Measurements from ENCODE around the gene MMP21.

The MMP21 gene

DNA sequence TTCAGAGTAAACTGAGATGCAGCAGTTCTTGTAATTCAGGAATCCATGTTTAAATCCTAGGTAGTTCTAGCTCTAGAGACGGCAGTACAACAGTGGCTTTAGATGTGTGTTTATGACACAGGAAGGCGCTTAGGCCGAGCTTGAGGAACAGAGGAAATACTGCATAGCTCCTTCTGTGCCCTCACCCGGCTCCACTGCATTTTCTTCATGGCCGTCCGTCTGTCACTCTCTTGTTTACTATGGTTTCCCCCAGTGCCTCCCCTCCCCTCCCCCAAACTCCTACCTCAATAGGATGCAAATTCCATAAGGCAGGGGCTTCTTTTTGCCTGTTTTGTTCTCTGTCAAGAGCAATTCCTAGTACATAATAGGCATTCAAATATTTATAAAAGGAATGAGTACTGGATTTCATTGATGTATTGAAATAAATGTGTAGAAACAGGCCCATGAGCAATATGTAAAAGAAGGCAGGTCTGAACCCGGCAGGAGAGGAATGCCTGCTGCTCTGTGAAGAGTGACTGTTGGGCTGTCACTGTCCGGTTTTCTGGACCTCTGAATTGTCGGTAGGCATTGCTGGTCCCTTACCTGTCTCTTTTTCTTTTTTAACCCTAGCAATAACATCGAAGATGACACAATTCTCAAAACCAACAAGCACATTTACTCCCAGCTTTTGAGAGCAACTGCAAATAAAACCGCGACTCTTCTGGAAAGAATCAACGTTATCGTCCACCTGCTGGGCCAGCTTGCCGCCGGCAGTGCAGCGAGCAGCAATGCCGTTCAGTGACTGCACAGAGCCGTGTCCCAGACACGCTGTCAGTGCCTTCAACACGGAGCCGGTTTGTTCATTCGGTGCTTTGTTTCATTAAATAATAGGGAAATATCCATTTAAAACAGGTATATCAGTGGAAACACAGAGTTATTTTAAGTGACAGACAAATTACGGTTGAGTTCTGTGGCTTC is 12.7 kb downstream of the MMP21 start:
- DNase-seq: no peak

DNA sequence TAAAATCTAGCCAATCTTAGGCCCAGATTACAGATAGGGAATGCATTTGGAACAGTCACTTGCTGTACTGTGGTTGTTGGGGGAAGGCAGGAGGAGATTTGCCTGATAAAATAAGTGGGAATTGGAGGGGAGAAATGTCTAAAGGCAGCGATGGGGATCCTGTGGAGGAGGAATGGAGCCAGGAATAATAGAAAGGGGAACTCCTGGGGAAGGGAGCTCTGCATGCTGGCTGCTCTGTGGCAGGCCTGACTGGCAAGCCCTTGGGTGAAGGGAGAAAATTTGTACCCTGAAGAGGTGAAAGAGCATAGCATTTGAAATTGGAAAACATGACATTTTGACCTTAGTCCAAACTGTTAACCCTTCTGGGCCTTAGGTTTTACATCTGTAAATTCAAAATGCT is 13.7 kb downstream of the MMP21 start:
- DNase-seq: no peak

DNA sequence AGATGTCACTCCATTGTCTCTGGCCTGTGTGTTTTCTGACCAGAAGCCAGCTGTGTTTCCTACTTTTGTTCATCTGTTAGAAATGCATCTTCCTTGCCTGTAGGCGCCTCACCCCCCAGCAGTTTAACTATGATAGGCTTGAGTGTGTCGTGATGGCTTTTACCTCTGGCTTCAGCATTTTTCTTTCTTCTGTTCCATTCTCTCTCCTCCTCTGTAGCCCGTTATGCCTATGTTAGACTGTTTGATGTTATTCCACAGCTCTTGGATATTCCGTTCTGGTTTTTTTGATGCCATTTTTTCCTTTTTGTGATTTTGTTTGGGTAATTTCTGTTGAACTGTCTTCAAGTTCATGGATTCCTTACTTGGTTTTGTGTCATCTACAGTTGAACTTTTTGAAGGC is 17.9 kb downstream of the MMP21 start:
- DNase-seq: no peak

GRCh38 chr10:125756853-125757487 is 18.7 kb downstream of the MMP21 start:
- no peak for DNase-seq

DNA sequence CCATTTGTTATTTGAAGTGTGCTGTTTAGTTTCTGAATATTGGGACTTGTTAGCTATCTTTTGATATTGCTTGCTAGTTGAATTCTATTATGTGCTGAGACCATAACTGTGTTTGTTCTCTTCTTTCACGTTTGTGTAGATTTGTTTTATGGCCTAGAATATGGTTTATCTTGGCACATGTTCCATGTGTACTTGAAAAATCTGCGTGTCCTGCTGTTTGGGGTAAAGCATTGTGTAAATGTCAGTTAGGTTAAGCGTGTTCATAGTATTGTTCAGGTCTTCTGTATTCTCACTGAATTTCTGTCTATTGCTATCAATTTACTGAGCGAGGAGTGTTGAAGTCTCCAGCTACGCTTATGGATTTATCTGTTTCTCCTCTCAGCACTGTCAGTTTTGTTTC is 19.4 kb downstream of the MMP21 start:
- no peak for DNase-seq

- no peak for DNase-seq
These were observed 28.2 kb downstream of the MMP21 start for GRCh38 chr10:125747417-125747816.

DNA sequence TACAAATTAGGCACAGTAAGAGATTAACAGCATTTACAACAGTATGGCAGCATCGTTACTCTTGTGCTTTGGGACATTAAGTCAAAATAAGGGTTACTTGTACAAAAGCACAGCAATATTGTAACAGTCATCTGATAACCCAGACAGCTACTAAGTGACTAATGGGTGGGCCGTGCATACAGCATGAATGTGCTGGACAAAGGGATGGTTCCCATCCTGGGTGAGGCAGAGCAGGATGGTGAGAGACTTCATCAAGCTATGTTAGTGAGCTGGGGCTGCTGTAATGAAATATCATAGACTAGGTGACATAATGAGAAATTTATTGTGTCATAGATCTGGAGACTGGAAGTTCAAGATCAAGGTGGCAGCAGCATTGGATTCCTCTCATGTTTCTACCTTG is 30.7 kb downstream of the MMP21 start:
- no peak for DNase-seq

- DNase-seq: no peak
These were observed 33.2 kb downstream of the MMP21 start for GRCh38 chr10:125742465-125742864.

DNA sequence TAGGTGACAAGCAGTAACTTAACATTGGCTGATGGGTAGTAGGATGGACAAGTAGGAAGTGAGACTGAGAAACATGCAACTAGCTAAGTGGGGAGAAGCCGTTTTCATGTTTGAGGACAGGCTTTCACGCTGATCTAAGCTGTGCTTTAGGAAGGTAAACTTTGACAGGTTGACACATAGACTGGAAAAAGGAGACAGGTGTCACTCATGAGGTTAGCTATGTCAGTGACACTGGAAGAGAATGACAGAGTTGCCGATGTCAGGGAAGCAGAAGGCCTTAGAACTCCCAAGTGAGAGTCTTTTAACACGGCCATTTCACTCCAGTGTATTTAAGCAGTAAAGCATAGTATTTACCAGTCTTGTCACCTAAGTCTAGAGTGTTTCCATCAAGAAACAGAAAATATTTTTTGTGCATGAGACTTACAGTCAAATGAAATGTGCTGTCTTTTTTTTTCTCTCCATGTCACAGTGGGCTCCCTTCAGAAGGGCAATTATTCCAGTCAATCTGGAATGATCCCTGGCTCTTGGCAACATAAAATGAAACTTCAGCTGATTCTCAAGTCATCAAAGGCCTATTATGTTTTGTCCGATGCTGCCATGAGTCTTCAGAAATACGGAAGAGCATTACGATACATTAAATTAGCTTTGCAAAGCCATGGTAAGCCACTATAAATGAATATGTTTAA is 35.5 kb downstream of the MMP21 start:
- no peak for DNase-seq

GRCh38 chr10:125738206-125738605 is 37.4 kb downstream of the MMP21 start:
- no peak for DNase-seq

GRCh38 chr10:125734823-125735222 is 40.8 kb downstream of the MMP21 start:
- DNase-seq: no peak

GRCh38 chr10:125734148-125734547 is 41.5 kb downstream of the MMP21 start:
- no peak for DNase-seq

DNA sequence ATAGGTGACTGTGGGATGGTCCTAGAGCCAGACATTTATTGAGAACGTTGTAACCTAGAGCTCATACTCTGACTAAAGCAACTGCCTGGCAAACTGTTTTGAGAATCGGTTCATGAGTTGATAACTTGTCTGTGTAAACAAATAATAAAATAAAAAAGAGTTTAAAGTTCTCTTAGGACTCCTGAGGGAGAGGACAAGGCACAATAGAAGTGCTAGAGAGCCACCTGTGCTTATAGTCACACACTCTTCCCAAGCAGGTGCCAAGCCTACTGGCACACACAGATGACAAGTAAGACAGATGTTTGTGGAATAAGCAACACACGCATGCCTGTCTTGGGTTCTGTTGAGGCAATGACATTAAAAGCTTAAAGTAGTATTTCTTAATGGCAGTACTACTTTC is 48.2 kb downstream of the MMP21 start:
- no peak for DNase-seq

DNA sequence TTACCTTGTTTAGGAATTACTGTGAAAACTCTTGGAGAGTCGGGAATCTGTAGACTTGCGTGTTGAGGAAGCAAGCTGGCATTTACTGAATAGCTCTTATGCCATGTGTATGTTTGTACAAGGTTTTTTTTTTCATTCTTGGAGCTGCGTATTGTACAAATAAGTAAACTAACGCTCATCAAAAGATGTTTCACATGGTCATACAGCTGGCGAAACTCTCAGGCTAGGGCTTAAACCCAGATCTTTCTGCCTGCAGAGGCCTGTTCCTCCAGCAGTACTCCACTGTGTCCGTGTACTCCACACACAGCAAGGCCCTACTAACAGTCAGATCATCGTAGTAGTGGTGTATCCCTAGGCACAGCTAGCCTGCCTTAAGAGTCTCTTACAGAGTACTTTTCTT is 48.7 kb downstream of the MMP21 start:
- DNase-seq: no peak

GRCh38 chr10:125722811-125723210 is 52.8 kb downstream of the MMP21 start:
- DNase-seq: no peak

DNA sequence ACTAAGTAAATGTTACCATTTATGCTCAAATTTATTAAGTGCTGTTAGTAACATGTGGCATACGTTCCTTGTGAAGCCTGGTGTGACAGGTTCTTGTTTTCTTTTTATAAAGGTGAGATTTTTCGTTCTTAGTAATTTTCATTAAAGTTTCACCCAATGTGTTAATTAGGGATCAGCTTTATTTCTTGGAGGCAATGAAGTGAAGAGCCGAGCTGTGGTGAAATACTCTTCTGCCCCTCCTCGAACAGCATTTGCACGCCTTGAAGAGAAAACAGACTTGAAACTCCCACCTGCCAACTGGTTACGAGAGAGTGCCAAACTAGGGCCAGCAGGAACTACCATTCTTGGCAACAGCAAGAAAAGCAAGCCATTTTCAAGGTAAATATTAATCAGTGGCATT is 54.6 kb downstream of the MMP21 start:
- no peak for DNase-seq

DNA sequence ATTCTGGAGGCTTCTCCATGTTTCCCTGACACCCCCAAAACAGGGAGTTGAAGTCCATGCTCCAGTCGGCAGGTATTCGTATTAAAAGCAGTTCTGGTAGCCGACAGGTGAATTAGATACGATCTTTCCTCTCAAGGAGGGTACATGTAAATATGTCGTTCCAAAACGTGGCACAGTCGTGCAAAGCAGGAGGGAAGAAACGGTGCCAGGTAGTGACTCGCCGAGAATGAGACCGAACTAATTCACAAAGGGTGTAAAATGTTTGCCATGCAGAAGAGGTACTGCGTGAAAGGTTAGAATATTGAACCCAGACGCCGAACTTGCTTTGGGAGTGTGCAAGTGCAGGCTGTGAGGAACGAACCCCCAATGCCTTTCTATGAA is 55.6 kb downstream of the MMP21 start:
- no peak for DNase-seq

DNA sequence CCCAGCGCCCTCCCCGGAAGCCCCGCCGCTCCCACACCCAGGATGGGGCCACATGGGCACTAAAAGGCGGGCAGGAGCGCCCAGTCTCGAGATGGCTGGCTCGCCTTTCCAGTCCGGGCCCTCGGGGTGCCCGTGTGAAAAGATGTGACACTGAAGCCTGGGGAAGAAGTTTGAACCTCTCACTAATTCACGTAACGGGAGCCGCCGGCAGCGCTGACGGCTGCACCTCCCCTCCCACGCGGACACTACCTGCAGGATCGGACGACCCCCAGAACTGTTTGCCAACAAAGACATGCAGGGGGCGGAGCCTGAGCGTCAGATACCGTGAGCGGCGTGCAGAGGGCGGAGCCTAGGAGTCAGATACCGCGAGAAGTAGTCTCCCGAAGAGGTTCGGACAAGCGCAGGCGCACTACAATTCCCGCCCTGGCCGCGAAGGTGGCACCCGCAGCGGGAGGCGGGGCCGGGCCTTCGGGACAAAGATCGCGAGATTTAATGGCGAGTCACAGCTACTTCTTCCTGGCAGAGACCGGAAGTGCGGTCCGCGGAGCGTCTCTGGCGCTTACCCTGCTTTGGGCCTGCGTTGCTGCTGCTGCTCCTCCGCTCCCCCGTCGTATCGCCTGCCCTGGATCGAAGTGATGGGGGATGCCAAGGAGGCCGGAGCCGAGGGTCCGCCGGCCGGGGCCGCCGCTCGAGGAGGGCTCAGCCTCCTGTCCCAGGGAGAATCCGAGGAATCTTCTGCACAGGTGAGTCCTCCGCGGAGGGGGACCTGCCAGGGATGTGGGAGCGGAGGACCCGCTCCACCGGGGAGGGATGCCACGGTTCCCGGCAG is 56.2 kb downstream of the MMP21 start, which contains the start of gene EDRF1:
EDRF1 (plus strand) TSS at position 537 of the 829 bp plus-strand sequence; CDS start at position 636, 99 bp downstream.
- peak; percentile 99 for DNase-seq
